Heart left ventricle (tissue), 13 donors: ENCODE measurements around the gene STC2.
"Not testable (repeated sequence)": the region's sequence is repeated elsewhere in the genome, so short reads cannot be mapped to it uniquely, and the experiment has no call there.

ENCODE experiments used
- POLR2A ChIP-seq, 2 donors: fragments of 450-650 bp; IDR thresholded peaks; one replicate each; pipeline ENCODE4 v1.6.1; 2017; ENCODE audit warnings: antibody characterized with exemption in 2 of 2, mild to moderate bottlenecking in 2 of 2, moderate library complexity in 2 of 2
- TF ChIP-seq, protein P1 (sequence below), 12 donors: fragments of 200-600 bp; sonication (generic) in 4 of 12; IDR thresholded peaks; one replicate each; pipeline versions ENCODE4 v1.5.0 to v1.8.0; 2018 to 2022; ENCODE audit warnings: antibody characterized with exemption in 12 of 12, mild to moderate bottlenecking in 5 of 12
- donor health status: ischemic (EF 13 %, LVEDD 7.1; RV severe dilation, severe dysfunction).
- donor health status: DM: no; HTN: yes; CAD: no.
- donor health status: DM: no; HTN: no; CAD: no.
- donor health status: ischemic (EF 25% LVEDD 6.9; RV normal size, moderate dysfunction).
- donor health status: ischemic (EF 25% LVEDD 5.7; RV mildly dilated, moderate dysfunction).
- donor health status: ischemic (EF 35%, LVEDD 5.7; RV mildly dilated, moderate dysfunction).
- donor health status: nonischemic (EF 11% LVEDD 7.7; RV severe dilation, severe dysfunction).
- donor health status: DM: yes; HTN: yes; CAD: no.
- donor health status: PGD.
- donor health status: ischemic (EF 29% LVEDD 5.4; RV normal size, mild dysfunction).
- donor health status: nonischemic (EF 23%, LVEDD 6.1; RV moderate dilation, normal function).

DNA sequence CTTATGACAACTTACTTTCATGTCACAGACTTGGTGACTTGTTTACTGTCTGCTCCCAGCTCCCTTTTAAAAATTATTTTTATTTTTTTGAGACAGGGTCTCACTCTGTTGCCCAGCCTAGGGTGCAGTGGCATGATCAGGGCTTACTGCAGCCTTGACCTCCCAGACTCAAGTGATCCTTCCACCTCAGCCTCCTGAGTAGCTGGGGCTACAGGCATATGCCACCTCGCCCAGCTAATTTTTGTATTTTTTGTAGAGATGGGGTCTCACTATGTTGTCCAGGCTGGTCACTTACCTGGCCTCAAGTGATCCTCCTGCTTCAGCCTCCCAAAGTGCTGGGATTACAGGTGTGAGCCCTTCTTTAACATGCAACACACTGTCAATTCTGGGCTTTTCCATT, 35.2 kb upstream of the STC2 start:
- TF ChIP-seq, protein P1, sequence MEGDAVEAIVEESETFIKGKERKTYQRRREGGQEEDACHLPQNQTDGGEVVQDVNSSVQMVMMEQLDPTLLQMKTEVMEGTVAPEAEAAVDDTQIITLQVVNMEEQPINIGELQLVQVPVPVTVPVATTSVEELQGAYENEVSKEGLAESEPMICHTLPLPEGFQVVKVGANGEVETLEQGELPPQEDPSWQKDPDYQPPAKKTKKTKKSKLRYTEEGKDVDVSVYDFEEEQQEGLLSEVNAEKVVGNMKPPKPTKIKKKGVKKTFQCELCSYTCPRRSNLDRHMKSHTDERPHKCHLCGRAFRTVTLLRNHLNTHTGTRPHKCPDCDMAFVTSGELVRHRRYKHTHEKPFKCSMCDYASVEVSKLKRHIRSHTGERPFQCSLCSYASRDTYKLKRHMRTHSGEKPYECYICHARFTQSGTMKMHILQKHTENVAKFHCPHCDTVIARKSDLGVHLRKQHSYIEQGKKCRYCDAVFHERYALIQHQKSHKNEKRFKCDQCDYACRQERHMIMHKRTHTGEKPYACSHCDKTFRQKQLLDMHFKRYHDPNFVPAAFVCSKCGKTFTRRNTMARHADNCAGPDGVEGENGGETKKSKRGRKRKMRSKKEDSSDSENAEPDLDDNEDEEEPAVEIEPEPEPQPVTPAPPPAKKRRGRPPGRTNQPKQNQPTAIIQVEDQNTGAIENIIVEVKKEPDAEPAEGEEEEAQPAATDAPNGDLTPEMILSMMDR (IDR thresholded peaks at IDR 0.05): not testable (repeated sequence)
- not testable (repeated sequence) for TF ChIP-seq POLR2A (IDR thresholded peaks at IDR 0.05)
